H9 (cell line): ENCODE measurements around the gene AMN. TPM values are rescaled to one million over a fixed set of nuclear protein-coding genes. Genes with fewer than 3 reads are reported as not detected.
A peak's percentile ranks its signal among the peaks of the same experiment; 100 is the strongest.

ENCODE experiments used
- DNase-seq: peaks from one replicate; pipeline ENCODE4 v3.0.0-alpha.2; 2017
- H2AFZ ChIP-seq: one replicate; pipeline ENCODE4 v1.6.1; 2013; ENCODE audit warnings: mild to moderate bottlenecking, low read length, control low read depth, moderate library complexity
- H2AK5ac ChIP-seq: 2 replicates; pipeline ENCODE4 v1.6.1; 2013; ENCODE audit warnings: low read length, control low read depth, mixed read lengths; ENCODE audit not compliant: insufficient read length
- H2BK120ac ChIP-seq: one replicate; pipeline ENCODE4 v1.6.1; 2013; ENCODE audit warnings: low read depth, mild to moderate bottlenecking, low read length, control low read depth, inconsistent platforms; ENCODE audit not compliant: poor library complexity, severe bottlenecking
- H2BK12ac ChIP-seq: 2 replicates; pipeline ENCODE4 v1.6.1; 2013; ENCODE audit warnings: low read length, control low read depth, mixed read lengths, low read depth; ENCODE audit not compliant: insufficient read length
- H2BK15ac ChIP-seq: 2 replicates; pipeline ENCODE4 v1.6.1; 2013; ENCODE audit warnings: low read depth, low read length, control low read depth
- H2BK20ac ChIP-seq: one replicate; pipeline ENCODE4 v1.6.1; 2013; ENCODE audit warnings: low read depth, mild to moderate bottlenecking, low read length, control low read depth, inconsistent platforms; ENCODE audit not compliant: poor library complexity, severe bottlenecking
- H2BK5ac ChIP-seq: 2 replicates; pipeline ENCODE4 v1.6.1; 2013; ENCODE audit warnings: low read length, control low read depth, mixed read lengths; ENCODE audit not compliant: insufficient read length
- H3K14ac ChIP-seq: 2 replicates; pipeline ENCODE4 v1.6.1; 2013; ENCODE audit warnings: low read length, control low read depth; ENCODE audit not compliant: insufficient read depth
- H3K18ac ChIP-seq: 2 replicates; pipeline ENCODE4 v1.6.1; 2013; ENCODE audit warnings: low read depth, mild to moderate bottlenecking, mixed read lengths, low read length, control low read depth; ENCODE audit not compliant: insufficient read length
- H3K23ac ChIP-seq: 2 replicates; pipeline ENCODE4 v1.6.1; 2013; ENCODE audit warnings: low read length, control low read depth, mixed read lengths, low read depth; ENCODE audit not compliant: insufficient read length
- H3K23me2 ChIP-seq: 2 replicates; pipeline ENCODE4 v1.6.1; 2013; ENCODE audit warnings: low read depth, mild to moderate bottlenecking, mixed read lengths, low read length, control low read depth; ENCODE audit not compliant: insufficient read length, poor library complexity, severe bottlenecking
- H3K27ac ChIP-seq: 2 replicates; pipeline ENCODE4 v1.5.1; 2013; ENCODE audit warnings: low read length, control low read depth, mixed read lengths, low read depth; ENCODE audit not compliant: insufficient read length
- H3K27me3 ChIP-seq: 2 replicates; pipeline ENCODE4 v1.6.1; 2013; ENCODE audit warnings: low read length, control low read depth, inconsistent platforms; ENCODE audit not compliant: insufficient read depth
- H3K4ac ChIP-seq: 2 replicates; pipeline ENCODE4 v1.6.1; 2013; ENCODE audit warnings: low read depth, mild to moderate bottlenecking, control low read depth, inconsistent platforms, low read length, moderate library complexity
- H3K4me1 ChIP-seq: 2 replicates; pipeline ENCODE4 v1.6.1; 2013; ENCODE audit warnings: low read length, control low read depth, inconsistent platforms; ENCODE audit not compliant: insufficient read depth
- H3K4me2 ChIP-seq: 2 replicates; pipeline ENCODE4 v1.6.1; 2013; ENCODE audit warnings: low read length, control low read depth, mixed read lengths; ENCODE audit not compliant: insufficient read length, insufficient read depth
- H3K56ac ChIP-seq: 2 replicates; pipeline ENCODE4 v1.6.1; 2013; ENCODE audit warnings: low read depth, mild to moderate bottlenecking, mixed read lengths, low read length, control low read depth; ENCODE audit not compliant: insufficient read length
- H3K79me1 ChIP-seq: 2 replicates; pipeline ENCODE4 v1.6.1; 2013; ENCODE audit warnings: low read depth, mild to moderate bottlenecking, moderate library complexity, low read length, control low read depth, inconsistent platforms; ENCODE audit not compliant: insufficient read depth, poor library complexity, severe bottlenecking
- H3K79me2 ChIP-seq: 2 replicates; pipeline ENCODE4 v1.6.1; 2013; ENCODE audit warnings: low read length, control low read depth, inconsistent platforms; ENCODE audit not compliant: insufficient read depth
- H3K9ac ChIP-seq: 2 replicates; pipeline ENCODE4 v1.6.1; 2013; ENCODE audit warnings: low read length, control low read depth, mixed read lengths; ENCODE audit not compliant: insufficient read length; ENCODE audit errors: extremely low read depth
- H3K9me3 ChIP-seq: one replicate; pipeline ENCODE4 v1.6.1; 2013; ENCODE audit warnings: low read depth, low read length, inconsistent platforms; ENCODE audit not compliant: control insufficient read depth
- H3T11ph ChIP-seq: one replicate; pipeline ENCODE4 v1.6.1; 2013; ENCODE audit warnings: mild to moderate bottlenecking, low read length, control low read depth, inconsistent platforms
- H4K20me1 ChIP-seq: one replicate; pipeline ENCODE4 v1.6.1; 2013; ENCODE audit not compliant: control insufficient read depth, insufficient read length, insufficient read depth
- H4K5ac ChIP-seq: 2 replicates; pipeline ENCODE4 v1.6.1; 2013; ENCODE audit warnings: low read depth, mild to moderate bottlenecking, mixed read lengths, low read length, control low read depth; ENCODE audit not compliant: insufficient read length
- H4K8ac ChIP-seq: replicated peaks from 2 replicates; pipeline ENCODE4 v1.6.1; 2013; ENCODE audit warnings: low read length, control low read depth, mixed read lengths, low read depth; ENCODE audit not compliant: insufficient read length
- H4K91ac ChIP-seq: 2 replicates; pipeline ENCODE4 v1.6.1; 2013; ENCODE audit warnings: low read depth, mild to moderate bottlenecking, moderate library complexity, mixed read lengths, low read length, control low read depth; ENCODE audit not compliant: insufficient read length
- H3K27ac Mint-ChIP-seq, 3 experiments: 2 replicates in 2 of 3; 3 replicates in 1 of 3; pipeline ENCODE4 v1.8.0; 2020 to 2021; ENCODE audit warnings: mixed read lengths in 3 of 3, mild to moderate bottlenecking in 1 of 3, moderate library complexity in 1 of 3
- H3K27me3 Mint-ChIP-seq: 2 replicates; pipeline ENCODE4 v1.8.0; 2021; ENCODE audit warnings: low read depth, mild to moderate bottlenecking, moderate library complexity, mixed read lengths
- H3K36me3 Mint-ChIP-seq, 3 experiments: 2 replicates in 2 of 3; 3 replicates in 1 of 3; pipeline ENCODE4 v1.8.0; 2020 to 2021; ENCODE audit warnings: low read depth in 3 of 3, mixed read lengths in 3 of 3; ENCODE audit not compliant: insufficient read depth in 1 of 3
- H3K4me1 Mint-ChIP-seq, 2 experiments: 2 replicates each; pipeline ENCODE4 v1.8.0; 2020; ENCODE audit warnings: mixed read lengths in 2 of 2
- H3K4me3 Mint-ChIP-seq, 2 experiments: 2 replicates in 1 of 2; 3 replicates in 1 of 2; pipeline ENCODE4 v1.8.0; 2020 to 2021; ENCODE audit warnings: mild to moderate bottlenecking in 2 of 2, mixed read lengths in 2 of 2, moderate library complexity in 1 of 2
- H3K9me3 Mint-ChIP-seq, 2 experiments: 2 replicates in 1 of 2; 3 replicates in 1 of 2; pipeline ENCODE4 v1.8.0; 2020; ENCODE audit warnings: mild to moderate bottlenecking in 2 of 2, mixed read lengths in 2 of 2, moderate library complexity in 1 of 2
- CTCF ChIP-seq: fragments of 200-600 bp; sonication (generic); conservative IDR thresholded peaks from 3 replicates; pipeline ENCODE4 v1.8.0; 2021; ENCODE audit warnings: antibody characterized with exemption, mild to moderate bottlenecking
- WGBS: extraction: QIAGEN DNeasy Blood & Tissue Kit; methylation state at CpG from one replicate; pipeline ENCODE4 v1.1.7; 2013; ENCODE audit warnings: missing lambda C conversion rate, low lambda C conversion rate, mixed read lengths; ENCODE audit not compliant: insufficient read length; ENCODE audit errors: extremely low coverage; 5-methylcytosine and 5-hydroxymethylcytosine counted together
- total RNA-seq: library from RNA; stranded (reverse); gene quantifications from 2 replicates; pipeline ENCODE4 v1.2.1, GENCODE V29; 2021

The AMN gene
- total RNA-seq, 1 experiment from 2014 or later, result 1.9 TPM

GRCh38 chr14:102911991-102912761, 10.3 kb upstream of the AMN start:
- no peak for DNase-seq
- H2BK15ac ChIP-seq, result no peak overlapping the region

More at GRCh38 chr14:102911991-102912761, 10.3 kb upstream of the AMN start:
- Mint-ChIP-seq H3K27ac (peak overlapping the region in 1 of 3 experiments; percentile 67; a peak in 2 of 7 replicates), H3K4me1 (peaks cover 0 to under 1% of the 10 kb centered on the region in 2 experiments; a peak in 2 of 4 replicates), H3K36me3 (peaks cover 4 to 10% (median 8%) of the 10 kb centered on the region in 3 experiments; a peak in 6 of 7 replicates), H3K27me3 (no peaks in the 10 kb centered on the region), H3K4me3 (no peak overlapping the region), H3K9me3 (peaks cover 3 to 5% of the 10 kb centered on the region in 2 experiments; a peak in 3 of 5 replicates)
- H4K20me1 ChIP-seq, result peaks cover 3% of the 10 kb centered on the region
- H4K5ac ChIP-seq, result no peak overlapping the region
- no peak overlapping the region for H4K91ac ChIP-seq
- H3K9me3 ChIP-seq, result no peaks in the 10 kb centered on the region
- no peak overlapping the region for H2AFZ ChIP-seq
- no peak overlapping the region for H3K18ac ChIP-seq
- H3K27me3 ChIP-seq, result no peaks in the 10 kb centered on the region
- H2BK120ac ChIP-seq, result no peak overlapping the region
- H4K8ac ChIP-seq, result no peak overlapping the region
- no peaks in the 10 kb centered on the region for H3K79me1 ChIP-seq
- H2BK5ac ChIP-seq, result no peak overlapping the region
- H2AK5ac ChIP-seq, result no peak overlapping the region
- no peak overlapping the region for H3K4me2 ChIP-seq
- H3K27ac ChIP-seq, result no peak overlapping the region
- no peak overlapping the region for H3K23ac ChIP-seq
- H3K14ac ChIP-seq, result no peak overlapping the region
- TF ChIP-seq CTCF, result no peak
- H3T11ph ChIP-seq, result no peak overlapping the region
- H3K56ac ChIP-seq, result no peak overlapping the region
- no peak overlapping the region for H2BK20ac ChIP-seq
- no CpG with 5 or more reads among the region's 21 CpGs for WGBS
- no peaks in the 10 kb centered on the region for H3K4me1 ChIP-seq
- no peak overlapping the region for H3K4ac ChIP-seq
- no peak overlapping the region for H2BK12ac ChIP-seq
- no peak overlapping the region for H3K9ac ChIP-seq
- H3K23me2 ChIP-seq, result no peaks in the 10 kb centered on the region
- H3K79me2 ChIP-seq, result no peaks in the 10 kb centered on the region
